ENCODE measurements around the gene DTX3. TPM values are rescaled to one million over a fixed set of nuclear protein-coding genes. Genes with fewer than 3 reads are reported as not detected.
A peak's percentile ranks its signal among the peaks of the same experiment; 100 is the strongest.

Gene DTX3
- total RNA-seq, 2 experiments from 2014 or later = 19.3 to 21.8 TPM

DNA sequence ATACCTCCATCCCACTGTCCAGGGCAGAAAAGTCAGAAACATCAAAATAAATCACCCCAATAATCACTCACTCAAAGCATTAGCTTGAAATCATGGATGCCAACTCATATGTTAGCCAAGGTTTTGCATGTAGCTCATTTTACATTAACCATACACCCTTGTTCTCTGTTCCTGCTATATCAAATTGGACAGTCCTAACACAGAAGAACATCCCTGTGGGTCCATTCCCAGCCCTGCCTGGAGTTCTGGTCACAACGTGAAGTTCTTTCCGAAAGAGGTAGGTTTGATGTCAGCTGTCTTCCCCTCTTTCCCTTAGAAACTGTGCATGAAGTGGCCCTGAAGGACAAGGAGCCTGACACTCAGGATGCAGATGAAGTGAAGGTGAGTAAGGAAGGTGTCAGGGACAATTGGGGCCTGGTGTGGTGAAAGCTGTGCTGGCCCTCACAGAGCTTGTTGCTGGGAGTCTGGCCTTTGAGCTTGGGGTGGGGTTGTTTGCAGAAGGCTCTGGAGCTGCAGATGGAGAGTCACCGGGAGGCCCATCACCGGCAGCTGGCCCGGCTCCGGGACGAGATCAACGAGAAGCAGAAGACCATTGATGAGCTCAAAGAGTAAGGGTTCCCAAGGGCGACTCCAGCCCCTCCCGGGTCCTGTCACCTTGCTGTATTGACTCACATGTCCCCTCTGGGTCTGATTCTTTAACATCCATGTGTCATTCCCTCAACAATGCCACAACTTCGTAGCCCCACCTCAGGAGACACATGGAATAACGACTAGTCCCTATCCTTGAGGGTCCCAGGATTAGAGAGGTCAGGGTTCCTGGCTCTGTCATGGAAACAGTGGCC lies 28.6 kb upstream of the DTX3 start:
- ChIA-PET CTCF (interaction anchor here (1.6 to 3.2 kb wide), 3 partner anchors 8 to 57 kb away, joined by 6 to 18 read pairs (median 6); partner anchors contain the start of gene B4GALNT1), POLR2A (interaction anchor here (2.1 kb wide), 1 partner anchor 17 kb away, joined by 7 read pairs; no protein-coding TSS in a partner anchor)
- H3K27me3 Mint-ChIP-seq = no peaks in the 10 kb centered on the region
- no peak overlapping the region for H3K27ac Mint-ChIP-seq
- H3K9me3 Mint-ChIP-seq = no peaks in the 10 kb centered on the region
- peaks cover 3% of the 10 kb centered on the region for H3K36me3 Mint-ChIP-seq (ENCODE audit: low read depth)
- H3K4me3 Mint-ChIP-seq = no peak overlapping the region
- DNase-seq = no peak
- peaks cover 3% of the 10 kb centered on the region for H3K4me1 Mint-ChIP-seq

DNA sequence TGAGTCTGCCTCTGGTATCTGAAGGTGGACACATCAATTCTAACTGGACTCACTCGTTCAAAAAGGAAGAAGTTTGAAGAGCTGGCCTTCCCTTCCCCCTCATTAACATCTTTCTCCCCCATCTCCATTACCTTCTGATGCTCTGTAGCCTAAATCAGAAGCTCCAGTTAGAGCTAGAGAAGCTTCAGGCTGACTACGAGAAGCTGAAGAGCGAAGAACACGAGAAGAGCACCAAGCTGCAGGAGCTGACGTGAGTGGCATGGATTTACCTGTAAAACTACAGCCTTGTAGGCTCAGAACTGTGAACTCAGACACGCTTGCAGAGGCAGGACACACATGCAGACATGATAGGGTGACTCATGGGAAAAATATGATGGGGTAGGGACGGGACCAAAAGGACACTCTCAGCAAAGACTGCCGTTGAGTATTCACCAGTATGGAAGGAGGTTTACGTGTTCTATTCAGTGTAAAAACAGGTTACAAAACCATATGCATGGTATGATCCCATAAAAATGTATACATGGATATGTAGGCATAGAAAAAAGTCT lies 27.9 kb upstream of the DTX3 start:
- Mint-ChIP-seq H3K9me3 (no peaks in the 10 kb centered on the region), H3K27me3 (no peaks in the 10 kb centered on the region), H3K36me3 (ENCODE audit: low read depth) (peaks cover 3% of the 10 kb centered on the region), H3K4me3 (no peak overlapping the region), H3K4me1 (peaks cover 3% of the 10 kb centered on the region), H3K27ac (no peak overlapping the region)
- ChIA-PET CTCF (interaction anchor here (2.2 to 3.2 kb wide), 2 partner anchors 8 to 57 kb away, joined by 6 to 18 read pairs; partner anchors contain the start of gene B4GALNT1), POLR2A (interaction anchor here (2.1 kb wide), 1 partner anchor 17 kb away, joined by 7 read pairs; no protein-coding TSS in a partner anchor)
- DNase-seq = no peak

DNA sequence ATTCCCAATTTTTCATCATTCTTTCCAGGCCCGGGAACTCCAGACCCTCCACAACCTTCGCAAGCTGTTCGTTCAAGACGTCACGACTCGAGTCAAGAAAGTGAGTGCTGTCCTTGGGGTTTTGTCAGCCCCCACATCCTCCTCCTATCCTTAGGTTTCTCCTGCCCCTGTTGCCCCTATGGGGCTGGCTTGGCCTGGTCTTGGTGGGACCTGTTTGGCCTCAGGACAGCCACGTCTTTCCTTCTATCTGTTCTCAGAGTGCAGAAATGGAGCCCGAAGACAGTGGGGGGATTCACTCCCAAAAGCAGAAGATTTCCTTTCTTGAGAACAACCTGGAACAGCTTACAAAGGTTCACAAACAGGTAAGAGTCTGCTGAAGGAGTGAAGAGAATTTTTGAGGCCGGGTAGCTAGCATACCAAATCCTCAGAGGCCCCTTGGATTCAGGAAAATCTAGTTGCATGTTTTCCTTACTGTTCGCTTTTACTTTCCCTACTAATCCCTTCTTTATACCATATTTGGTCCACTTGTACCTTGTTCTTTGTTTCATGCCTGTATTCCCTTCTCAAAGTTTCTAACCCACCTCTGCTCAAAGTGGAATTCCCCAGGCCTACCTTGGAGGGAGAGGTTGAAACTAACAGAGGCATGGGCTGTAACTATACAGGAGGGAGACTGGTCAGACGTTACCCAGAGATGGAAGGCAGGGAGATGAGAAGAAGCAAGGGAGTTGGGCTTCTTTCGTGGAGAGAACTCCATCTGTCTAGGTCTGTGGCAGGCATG lies 26.5 kb upstream of the DTX3 start:
- Mint-ChIP-seq H3K9me3 (no peaks in the 10 kb centered on the region), H3K4me3 (no peak overlapping the region), H3K36me3 (ENCODE audit: low read depth) (peaks cover 3% of the 10 kb centered on the region), H3K27me3 (peaks cover under 1% of the 10 kb centered on the region), H3K27ac (no peak overlapping the region), H3K4me1 (peaks cover 3% of the 10 kb centered on the region)
- POLR2A ChIA-PET = no interaction called here
- CTCF ChIA-PET = no interaction called here
- no peak for DNase-seq

DNA sequence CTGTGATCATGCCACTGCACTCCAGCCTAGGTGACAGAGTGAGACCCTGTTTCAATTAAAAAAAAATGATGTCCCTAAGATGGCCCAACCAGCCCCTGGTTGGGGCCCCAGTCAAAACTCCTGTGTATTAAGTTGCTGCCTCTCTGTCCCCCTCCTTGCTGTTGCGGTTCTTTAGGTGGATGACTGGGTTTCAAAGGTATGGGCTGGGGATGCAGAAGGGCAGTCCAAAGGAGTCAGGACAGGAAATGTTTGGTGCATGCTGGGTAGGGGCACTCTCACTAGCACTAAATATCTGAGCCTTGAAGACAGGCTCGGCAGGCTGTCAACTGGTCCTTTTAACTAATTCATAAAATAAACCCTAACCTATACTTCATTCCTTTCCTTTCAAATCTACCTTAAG lies 25.6 kb upstream of the DTX3 start:
- H3K4me1 Mint-ChIP-seq = peaks cover 5% of the 10 kb centered on the region
- CTCF ChIA-PET = no interaction called here
- H3K27me3 Mint-ChIP-seq = peaks cover 1% of the 10 kb centered on the region

DNA sequence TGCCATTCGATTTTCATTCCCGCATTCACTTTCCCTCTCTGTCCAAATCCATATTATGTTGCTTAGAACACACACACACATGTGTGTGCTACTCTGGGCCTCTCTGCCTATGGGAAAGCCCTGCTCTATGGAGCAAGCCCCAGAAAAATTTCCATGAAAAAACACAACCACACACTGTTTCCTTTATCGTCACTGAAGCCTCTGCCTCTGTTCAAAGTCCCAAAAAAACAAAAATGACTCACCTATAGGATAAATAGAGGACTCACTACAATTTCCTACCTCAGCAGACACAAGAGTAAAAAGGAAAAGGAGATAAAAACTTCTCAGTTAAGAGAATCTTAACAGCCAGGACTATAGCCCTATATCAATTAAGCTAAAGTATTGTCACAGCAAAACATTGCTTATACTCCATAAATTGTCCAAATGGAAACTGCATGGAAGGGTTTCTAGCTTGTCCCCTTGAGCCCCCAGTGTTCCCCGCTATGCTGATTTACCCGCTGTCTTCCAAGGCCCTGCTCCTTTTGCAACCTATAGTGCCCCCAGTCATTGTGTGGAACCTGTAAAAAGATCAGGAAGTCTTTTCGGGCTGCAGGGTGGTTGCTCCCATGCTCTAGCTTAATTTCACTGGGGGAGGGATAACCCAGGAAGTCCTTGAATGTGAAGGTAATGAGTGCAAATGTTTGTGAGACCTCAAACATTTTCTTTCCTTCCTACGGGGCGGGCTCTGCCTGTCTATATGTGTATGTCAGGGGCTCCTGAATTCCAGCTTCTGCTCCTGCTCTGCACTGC lies 24.8 kb upstream of the DTX3 start:
- peaks cover 3% of the 10 kb centered on the region for H3K36me3 Mint-ChIP-seq (ENCODE audit: low read depth)
- peaks cover 1% of the 10 kb centered on the region for H3K27me3 Mint-ChIP-seq
- ChIA-PET POLR2A (interaction anchor here (1.6 kb wide), 1 partner anchor 11 kb away, joined by 5 read pairs; the partner anchor contains the start of gene PIP4K2C), CTCF (interaction anchor here (1.1 to 6.1 kb wide), 3 partner anchors 34 to 53 kb away, joined by 3 to 77 read pairs (median 47); partner anchors contain the start of gene B4GALNT1)
- peaks cover 5% of the 10 kb centered on the region for H3K4me1 Mint-ChIP-seq
- H3K9me3 Mint-ChIP-seq = no peaks in the 10 kb centered on the region
- DNase-seq = no peak
- H3K4me3 Mint-ChIP-seq = no peak overlapping the region
- no peak overlapping the region for H3K27ac Mint-ChIP-seq

More for the DNA sequence above, 25.6 kb upstream of the DTX3 start:
- DNase-seq = no peak
- Mint-ChIP-seq H3K9me3 (no peaks in the 10 kb centered on the region), H3K4me3 (no peak overlapping the region), H3K36me3 (ENCODE audit: low read depth) (peaks cover 3% of the 10 kb centered on the region), H3K27ac (no peak overlapping the region)
- POLR2A ChIA-PET = no interaction called here

DNA sequence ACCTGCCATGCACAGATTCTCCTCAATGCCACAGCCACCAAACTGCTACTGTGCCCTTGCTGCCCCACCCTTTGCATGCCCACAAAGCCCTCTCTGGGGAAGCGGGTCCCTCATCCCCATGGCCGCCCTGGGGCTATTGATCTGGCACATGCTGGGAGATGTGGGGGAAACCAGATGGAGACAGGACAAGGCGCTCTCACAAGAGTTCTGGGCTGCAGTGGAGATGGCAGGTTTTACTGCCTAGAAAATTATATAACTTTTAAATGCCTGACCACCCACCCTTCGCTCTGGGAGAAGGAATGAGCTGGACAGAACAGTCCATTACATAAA lies 24.2 kb upstream of the DTX3 start:
- POLR2A ChIA-PET = interaction anchor here (1.6 kb wide), 1 partner anchor 10 kb away, joined by 5 read pairs; the partner anchor contains the start of gene PIP4K2C
- no peak for DNase-seq
- H3K4me3 Mint-ChIP-seq = no peak overlapping the region

DNA sequence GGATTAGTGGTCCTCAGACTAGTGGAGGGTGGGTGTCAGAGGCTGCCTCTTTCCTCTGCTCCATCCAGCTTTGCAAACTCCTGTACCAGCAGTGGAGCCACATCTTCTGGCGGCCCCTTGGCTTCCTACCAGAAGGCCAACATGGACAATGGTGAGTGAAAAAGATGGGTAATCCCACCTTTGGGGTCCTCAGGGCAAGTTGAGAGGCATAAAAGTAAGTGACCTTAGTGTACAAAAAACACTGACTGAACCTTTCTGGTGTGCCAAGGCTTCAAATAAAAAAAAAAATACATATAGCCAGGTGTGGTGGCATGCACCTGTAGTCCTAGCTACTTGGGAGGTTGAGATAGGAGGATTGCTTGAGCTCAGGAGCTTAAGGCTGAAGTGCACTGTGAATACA lies 22.8 kb upstream of the DTX3 start:
- no peak overlapping the region for H3K4me3 Mint-ChIP-seq
- H3K9me3 Mint-ChIP-seq = no peaks in the 10 kb centered on the region
- DNase-seq = no peak
- ChIA-PET POLR2A (interaction anchor here (1.1 kb wide), 1 partner anchor 10 kb away, joined by 4 read pairs; the partner anchor contains the start of gene PIP4K2C), CTCF (interaction anchor here (2.5 to 6.1 kb wide), 4 partner anchors 11 to 51 kb away, joined by 23 to 77 read pairs (median 50); partner anchors contain the start of genes B4GALNT1 and PIP4K2C)
- no peak overlapping the region for H3K27ac Mint-ChIP-seq
- peaks cover 5% of the 10 kb centered on the region for H3K4me1 Mint-ChIP-seq
- H3K36me3 Mint-ChIP-seq (ENCODE audit: low read depth) = no peaks in the 10 kb centered on the region
- H3K27me3 Mint-ChIP-seq = peaks cover 1% of the 10 kb centered on the region

More for the DNA sequence above, 24.2 kb upstream of the DTX3 start:
- CTCF ChIA-PET = interaction anchor here (1.1 to 6.1 kb wide), 3 partner anchors 34 to 52 kb away, joined by 3 to 77 read pairs (median 47); partner anchors contain the start of gene B4GALNT1
- peaks cover 2% of the 10 kb centered on the region for H3K36me3 Mint-ChIP-seq (ENCODE audit: low read depth)
- peaks cover 1% of the 10 kb centered on the region for H3K27me3 Mint-ChIP-seq
- H3K27ac Mint-ChIP-seq = no peak overlapping the region
- H3K4me1 Mint-ChIP-seq = peaks cover 5% of the 10 kb centered on the region
- no peaks in the 10 kb centered on the region for H3K9me3 Mint-ChIP-seq

DNA sequence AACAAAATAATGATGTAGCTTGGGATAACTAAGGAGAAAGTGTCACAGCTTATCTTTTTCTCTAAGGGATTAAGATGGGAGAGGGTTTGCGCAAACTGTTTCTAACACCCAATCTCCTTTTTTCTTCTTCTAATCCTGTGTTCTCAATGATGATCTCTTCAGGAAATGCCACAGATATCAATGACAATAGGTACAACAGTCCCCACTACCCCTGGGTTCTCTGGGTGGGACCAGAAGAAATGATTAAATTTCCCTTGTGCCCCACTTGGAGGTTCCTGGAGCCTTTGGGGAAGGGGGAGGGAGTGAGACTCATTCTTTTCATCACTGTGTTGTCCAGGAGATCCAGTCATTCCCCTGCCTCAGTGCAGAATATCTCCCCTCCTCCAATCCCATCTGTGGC lies 22.2 kb upstream of the DTX3 start:
- Mint-ChIP-seq H3K27ac (no peak overlapping the region), H3K4me1 (peaks cover 5% of the 10 kb centered on the region), H3K9me3 (no peaks in the 10 kb centered on the region), H3K4me3 (no peak overlapping the region), H3K36me3 (ENCODE audit: low read depth) (no peaks in the 10 kb centered on the region), H3K27me3 (peaks cover 1% of the 10 kb centered on the region)
- CTCF ChIA-PET = interaction anchor here (1.0 to 6.1 kb wide), 13 partner anchors 7 to 273 kb away, joined by 3 to 77 read pairs (median 16); partner anchors contain the start of genes B4GALNT1, DTX3, GLI1 and OS9
- POLR2A ChIA-PET = interaction anchor here (1.1 to 1.4 kb wide), 2 partner anchors 9 to 159 kb away, joined by 4 read pairs; partner anchors contain the start of gene PIP4K2C
- no peak for DNase-seq

DNA sequence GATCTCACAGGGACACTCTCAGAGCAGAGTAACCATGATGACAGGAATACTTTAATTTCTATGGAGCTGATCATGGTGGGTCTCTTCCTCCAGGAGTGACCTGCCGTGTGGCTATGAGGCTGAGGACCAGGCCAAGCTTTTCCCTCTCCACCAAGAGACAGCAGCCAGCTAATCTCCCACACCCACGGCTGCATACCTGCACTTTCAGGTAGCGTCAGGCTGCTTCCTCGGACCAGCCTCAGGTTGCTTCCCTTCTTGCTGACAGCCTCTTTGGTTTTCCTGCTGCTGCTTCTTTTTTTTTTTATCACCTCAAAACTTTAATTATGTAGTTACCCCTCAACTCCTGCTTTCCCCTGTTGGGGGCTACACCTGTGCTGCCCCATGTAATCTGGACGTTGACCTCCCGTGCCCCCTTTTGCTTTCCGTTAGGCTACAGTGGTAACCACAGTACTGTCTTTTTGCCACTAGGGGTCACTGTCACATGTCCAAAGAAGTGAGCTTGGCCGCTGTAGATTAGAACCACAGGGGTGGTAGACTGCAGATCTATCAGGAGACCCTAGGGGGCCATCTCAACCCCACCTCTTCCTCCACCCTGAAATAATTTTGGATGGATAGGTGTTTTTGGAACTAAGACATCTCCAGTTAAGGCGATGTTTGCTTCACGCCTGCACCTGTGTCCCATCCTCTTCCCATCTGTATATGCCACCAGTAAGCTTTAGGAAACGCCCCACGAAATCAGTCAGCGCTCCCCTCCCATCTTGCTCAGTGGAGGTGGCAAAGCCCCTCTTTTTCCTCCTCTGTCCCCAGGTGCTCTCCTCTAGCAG lies 21.4 kb upstream of the DTX3 start:
- Mint-ChIP-seq H3K4me3 (no peak overlapping the region), H3K36me3 (ENCODE audit: low read depth) (no peaks in the 10 kb centered on the region), H3K27me3 (peaks cover 1% of the 10 kb centered on the region), H3K4me1 (peaks cover 5% of the 10 kb centered on the region), H3K9me3 (no peaks in the 10 kb centered on the region), H3K27ac (no peak overlapping the region)
- DNase-seq = peak; percentile 72
- ChIA-PET CTCF (interaction anchor here (0.6 to 6.1 kb wide), 29 partner anchors 8 to 273 kb away, joined by 3 to 77 read pairs (median 9); partner anchors contain the start of genes ARHGEF25, B4GALNT1, DCTN2 and DTX3), POLR2A (interaction anchor here (0.7 to 1.4 kb wide), 6 partner anchors 8 to 158 kb away, joined by 3 to 4 read pairs (median 4); partner anchors contain the start of gene OS9)

DNA sequence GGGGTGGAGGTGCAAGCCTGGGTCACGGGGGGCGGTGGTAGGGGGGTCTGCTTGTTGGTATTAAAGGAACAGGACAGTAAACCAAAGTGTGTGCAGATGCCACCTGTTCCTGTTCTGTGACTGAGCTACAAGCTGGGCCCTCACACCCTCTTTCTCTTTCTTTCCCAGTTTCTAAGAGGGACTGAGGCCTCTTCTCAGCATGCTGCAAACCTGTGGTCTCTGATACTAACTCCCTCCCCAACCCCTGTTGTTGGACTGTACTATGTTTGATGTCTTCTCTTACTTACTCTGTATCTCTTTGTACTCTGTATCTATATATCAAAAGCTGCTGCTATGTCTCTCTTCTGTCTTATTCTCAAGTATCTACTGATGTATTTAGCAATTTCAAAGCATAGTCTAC lies 20.6 kb upstream of the DTX3 start:
- Mint-ChIP-seq H3K9me3 (no peaks in the 10 kb centered on the region), H3K4me3 (no peak overlapping the region), H3K27me3 (peaks cover 1% of the 10 kb centered on the region), H3K36me3 (ENCODE audit: low read depth) (no peaks in the 10 kb centered on the region), H3K27ac (no peak overlapping the region), H3K4me1 (peaks cover 5% of the 10 kb centered on the region)
- ChIA-PET CTCF (interaction anchor here (1.1 to 6.1 kb wide), 23 partner anchors 9 to 161 kb away, joined by 3 to 77 read pairs (median 10); partner anchors contain the start of genes ARHGAP9, B4GALNT1, DCTN2 and DTX3), POLR2A (interaction anchor here (1.1 to 1.2 kb wide), 3 partner anchors 7 to 135 kb away, joined by 3 to 4 read pairs (median 3); partner anchors contain the start of gene OS9)
- DNase-seq = no peak

DNA sequence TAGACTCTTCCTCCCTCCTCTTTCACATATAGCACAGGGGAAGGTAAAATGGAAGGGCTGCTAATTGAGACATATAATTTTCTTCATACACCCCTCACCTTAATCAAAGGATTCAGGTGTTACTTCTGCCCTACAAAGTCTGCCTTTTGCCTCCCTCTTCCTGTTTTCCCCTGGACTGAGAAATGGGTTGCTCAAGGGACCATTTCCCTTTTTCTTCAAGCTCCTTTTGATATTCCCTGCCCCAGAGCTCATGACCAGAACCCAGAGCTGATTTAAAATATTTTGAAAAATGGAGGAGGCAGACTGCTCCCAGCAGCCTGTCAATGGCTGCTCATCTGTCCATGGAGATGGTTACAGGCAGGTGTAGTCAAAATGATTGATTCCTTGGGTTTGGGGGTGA lies 19.9 kb upstream of the DTX3 start:
- Mint-ChIP-seq H3K4me3 (no peak overlapping the region), H3K27ac (no peak overlapping the region), H3K36me3 (ENCODE audit: low read depth) (no peaks in the 10 kb centered on the region), H3K4me1 (peaks cover 3% of the 10 kb centered on the region), H3K9me3 (no peaks in the 10 kb centered on the region), H3K27me3 (peaks cover 1% of the 10 kb centered on the region)
- POLR2A ChIA-PET = no interaction called here
- CTCF ChIA-PET = interaction anchor here (1.2 to 6.1 kb wide), 13 partner anchors 8 to 161 kb away, joined by 3 to 77 read pairs (median 14); partner anchors contain the start of genes ARHGAP9, B4GALNT1, DCTN2 and GLI1
- no peak for DNase-seq

All from activated CD4-positive, alpha-beta memory T cell treated with anti-CD3 and anti-CD28 coated beads, Interleukin-2, amount 10 ng/mL, durations not matched to agents 7 days and 5 days (primary cell).